Measurements from ENCODE around the gene GTF2A1L.

DNA sequence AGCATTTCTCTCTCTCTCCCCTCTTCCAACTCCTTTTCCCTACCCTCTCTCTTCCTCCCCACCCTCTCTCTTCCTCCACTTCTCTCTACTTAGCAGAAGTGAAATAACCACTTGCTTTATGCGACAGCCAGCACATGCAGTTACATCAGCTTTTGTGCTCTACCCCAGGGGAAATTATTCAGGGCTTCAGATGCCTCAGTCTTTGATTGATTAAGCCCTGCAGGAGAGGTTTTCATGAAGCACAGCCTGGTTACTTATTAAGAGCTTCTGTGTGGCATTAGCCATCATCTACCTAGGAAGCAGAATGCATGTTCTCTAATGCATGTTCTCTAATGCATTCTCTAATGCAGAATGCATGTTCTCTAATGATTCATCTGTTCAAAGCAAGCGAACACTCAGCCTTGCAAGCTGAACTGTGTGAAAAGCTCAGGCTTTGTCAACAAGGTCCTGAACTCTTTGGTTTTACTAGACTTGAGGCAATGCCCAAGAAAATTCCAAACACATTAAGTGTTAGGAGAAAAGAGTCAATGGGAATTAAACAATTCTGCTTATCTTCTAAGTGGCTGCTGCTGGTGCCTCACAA lies 81.8 kb downstream of the GTF2A1L start:
- TF ChIP-seq, protein P1, sequence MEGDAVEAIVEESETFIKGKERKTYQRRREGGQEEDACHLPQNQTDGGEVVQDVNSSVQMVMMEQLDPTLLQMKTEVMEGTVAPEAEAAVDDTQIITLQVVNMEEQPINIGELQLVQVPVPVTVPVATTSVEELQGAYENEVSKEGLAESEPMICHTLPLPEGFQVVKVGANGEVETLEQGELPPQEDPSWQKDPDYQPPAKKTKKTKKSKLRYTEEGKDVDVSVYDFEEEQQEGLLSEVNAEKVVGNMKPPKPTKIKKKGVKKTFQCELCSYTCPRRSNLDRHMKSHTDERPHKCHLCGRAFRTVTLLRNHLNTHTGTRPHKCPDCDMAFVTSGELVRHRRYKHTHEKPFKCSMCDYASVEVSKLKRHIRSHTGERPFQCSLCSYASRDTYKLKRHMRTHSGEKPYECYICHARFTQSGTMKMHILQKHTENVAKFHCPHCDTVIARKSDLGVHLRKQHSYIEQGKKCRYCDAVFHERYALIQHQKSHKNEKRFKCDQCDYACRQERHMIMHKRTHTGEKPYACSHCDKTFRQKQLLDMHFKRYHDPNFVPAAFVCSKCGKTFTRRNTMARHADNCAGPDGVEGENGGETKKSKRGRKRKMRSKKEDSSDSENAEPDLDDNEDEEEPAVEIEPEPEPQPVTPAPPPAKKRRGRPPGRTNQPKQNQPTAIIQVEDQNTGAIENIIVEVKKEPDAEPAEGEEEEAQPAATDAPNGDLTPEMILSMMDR (conservative IDR thresholded peaks at IDR 0.05; ENCODE audit: low read depth, low read length), result no peak
- no peak for TF ChIP-seq EZH2 (IDR thresholded peaks at IDR 0.05; ENCODE audit: borderline replicate concordance, low read depth, low read length, poor library complexity, severe bottlenecking)

Measured in A673 (cell line).